Measurements from ENCODE around the gene GTF2IRD1. TPM values are rescaled to one million over a fixed set of nuclear protein-coding genes. Genes with fewer than 3 reads are reported as not detected.

The GTF2IRD1 gene
- total and polyA plus RNA-seq, 2 experiments from 2014 or later, result 28.7 to 37.1 TPM

- peaks cover 11% of the 10 kb centered on the region; the same call in 1 of the 2 replicates for H3K4me1 ChIP-seq (ENCODE audit: insufficient read depth)
- H3K4me2 ChIP-seq, result no peak overlapping the region
- peaks cover 56% of the 10 kb centered on the region for H3K36me3 Mint-ChIP-seq (ENCODE audit: low read depth)
- no peak overlapping the region for H2AFZ ChIP-seq
- H3K27me3 ChIP-seq (ENCODE audit: insufficient read depth), result no peaks in the 10 kb centered on the region
- H3K36me3 ChIP-seq (ENCODE audit: insufficient read depth), result peaks cover 11% of the 10 kb centered on the region; the same call in 1 of the 2 replicates
- H3K9me2 ChIP-seq (ENCODE audit: insufficient read depth), result no peaks in the 10 kb centered on the region
- H3K9me3 Mint-ChIP-seq, result no peaks in the 10 kb centered on the region
- H3K27ac Mint-ChIP-seq, result peak overlapping the region; percentile 52; the same call in 1 of the 2 replicates
- peaks cover 5% of the 10 kb centered on the region for H3K27me3 Mint-ChIP-seq (ENCODE audit: insufficient read depth, low read depth, poor library complexity)
- no peaks in the 10 kb centered on the region; the same call in 1 of the 2 replicates for H4K20me1 ChIP-seq (replicated peaks; ENCODE audit: insufficient read depth)
- no peak overlapping the region for H3K4me3 Mint-ChIP-seq
- no peaks in the 10 kb centered on the region for H3F3A ChIP-seq (replicated peaks; ENCODE audit: low read depth)
- no peak for DNase-seq (ENCODE audit: low spot score)
- no peak overlapping the region for H3K4me3 ChIP-seq
- TF ChIP-seq REST (IDR thresholded peaks at IDR 0.05; ENCODE audit: unreplicated experiment) (no peak), EZH2phosphoT487 (IDR thresholded peaks at IDR 0.05; ENCODE audit: unreplicated experiment) (no peak), CREB1 (CRISPR knock-in tag; IDR thresholded peaks at IDR 0.05; ENCODE audit: low read depth) (no peak), CTCF (conservative IDR thresholded peaks at IDR 0.05; ENCODE audit: low read depth in 2 of 2) (peak in 1 of 2 experiments; percentile 43; a peak in 2 of 4 replicates), ZNF331 (CRISPR knock-in tag; IDR thresholded peaks at IDR 0.05; ENCODE audit: low read depth) (no peak)
- no peaks in the 10 kb centered on the region for H3K79me2 ChIP-seq (replicated peaks; ENCODE audit: insufficient read depth)
- peak; percentile 17 for ATAC-seq
- H3K4me1 Mint-ChIP-seq, result peaks cover 18% of the 10 kb centered on the region
- peak overlapping the region; percentile 84; the same call in 1 of the 2 replicates for H3K27ac ChIP-seq (ENCODE audit: low read depth)
These were observed 71.4 kb downstream of the GTF2IRD1 start for GRCh38 chr7:74525140-74525539.

GRCh38 chr7:74525881-74526280, 72.2 kb downstream of the GTF2IRD1 start:
- Mint-ChIP-seq H3K4me1 (peaks cover 18% of the 10 kb centered on the region), H3K27ac (peak overlapping the region; percentile 59; the same call in 1 of the 2 replicates), H3K36me3 (ENCODE audit: low read depth) (peaks cover 56% of the 10 kb centered on the region), H3K9me3 (no peaks in the 10 kb centered on the region; the same call in 2 of the 3 replicates), H3K27me3 (ENCODE audit: insufficient read depth, low read depth, poor library complexity) (peaks cover 7% of the 10 kb centered on the region), H3K4me3 (no peak overlapping the region; the same call in 2 of the 3 replicates)
- peak overlapping the region; percentile 84; the same call in 1 of the 2 replicates for H3K27ac ChIP-seq (ENCODE audit: low read depth)
- no peaks in the 10 kb centered on the region for H3K9me2 ChIP-seq (ENCODE audit: insufficient read depth)
- peak; percentile 87 for DNase-seq (ENCODE audit: low spot score)
- peak overlapping the region; percentile 65; the same call in 1 of the 2 replicates for H3K4me2 ChIP-seq
- no peaks in the 10 kb centered on the region; the same call in 1 of the 2 replicates for H4K20me1 ChIP-seq (replicated peaks; ENCODE audit: insufficient read depth)
- no peak overlapping the region for H2AFZ ChIP-seq
- no peaks in the 10 kb centered on the region for H3F3A ChIP-seq (replicated peaks; ENCODE audit: low read depth)
- no peaks in the 10 kb centered on the region for H3K27me3 ChIP-seq (ENCODE audit: insufficient read depth)
- H3K4me3 ChIP-seq, result no peak overlapping the region
- 0 out of 2 replicates have a peak, but pooled peaks cover 11% of the 10 kb centered on the region for H3K36me3 ChIP-seq (ENCODE audit: insufficient read depth)
- H3K79me2 ChIP-seq (replicated peaks; ENCODE audit: insufficient read depth), result no peaks in the 10 kb centered on the region
- peaks cover 11% of the 10 kb centered on the region; the same call in 1 of the 2 replicates for H3K4me1 ChIP-seq (ENCODE audit: insufficient read depth)
- ATAC-seq, result peak; percentile 99
- TF ChIP-seq REST (IDR thresholded peaks at IDR 0.05; ENCODE audit: unreplicated experiment) (no peak), POLR2AphosphoS5 (IDR thresholded peaks at IDR 0.05; ENCODE audit: low read depth) (0 out of 2 replicates have a peak, but pooled peaks have one; percentile 21)
